Activated CD8-positive, alpha-beta memory T cell treated with anti-CD3 and anti-CD28 coated beads for 1 hour (primary cell): Measurements from ENCODE around the gene SLC44A1.
A peak's percentile ranks its signal among the peaks of the same experiment; 100 is the strongest.

Experiments used
- DNase-seq, 2 donors: peaks; one replicate each; pipeline ENCODE4 v3.0.0-alpha.2; 2020; ENCODE audit warnings: low read depth in 1 of 2; ENCODE audit errors: extremely low read depth in 1 of 2

The SLC44A1 gene

GRCh38 chr9:105244003-105244733, at the start of gene SLC44A1:
TSS of gene SLC44A1 (plus strand) at chr9:105244651. CDS start at chr9:105244869, 218 bp downstream.
- DNase-seq, result peak; percentile 61 to 86

DNA sequence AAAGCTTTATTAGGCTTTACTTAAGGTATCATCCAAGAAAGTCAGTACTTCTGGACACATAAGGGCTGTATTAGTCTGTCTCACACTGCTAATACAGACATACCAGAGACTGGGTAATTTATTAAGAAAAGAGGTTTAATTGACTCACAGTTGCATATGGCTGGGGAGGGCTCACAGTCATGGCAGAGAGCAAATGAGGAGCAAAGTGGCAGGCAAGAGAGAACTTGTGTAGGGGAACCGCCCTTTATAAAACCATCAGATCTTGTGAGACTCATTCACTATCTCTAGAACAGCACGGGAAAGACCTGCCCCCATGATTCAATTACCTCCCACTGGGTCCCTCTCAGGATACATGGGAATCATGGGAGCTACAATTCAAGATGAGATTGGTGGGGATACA, 49.2 kb upstream of the SLC44A1 start:
- no peak for DNase-seq

GRCh38 chr9:105198023-105198422, 46.4 kb upstream of the SLC44A1 start:
- DNase-seq, result no peak

DNA sequence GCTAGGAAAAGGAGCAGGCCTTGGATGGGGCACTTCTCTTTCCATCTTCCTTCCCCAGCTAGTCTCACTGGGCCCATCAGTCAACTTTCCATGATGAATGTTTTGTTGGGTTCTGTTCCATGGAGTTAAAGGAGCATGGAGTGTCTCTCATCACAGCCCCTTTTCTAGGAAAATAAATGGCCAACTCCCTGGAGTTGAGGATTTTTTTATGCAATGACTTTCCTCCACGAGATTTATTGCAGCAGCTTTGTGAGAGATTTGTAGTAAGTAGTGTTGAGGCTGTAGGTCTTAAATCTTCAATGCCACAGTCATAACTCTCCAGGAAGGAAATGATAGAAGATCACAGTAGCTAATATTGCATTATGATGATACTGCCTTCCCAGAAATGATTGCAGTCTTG, 45.6 kb upstream of the SLC44A1 start:
- no peak for DNase-seq

GRCh38 chr9:105204416-105204815, 40.0 kb upstream of the SLC44A1 start:
- DNase-seq, result no peak

DNA sequence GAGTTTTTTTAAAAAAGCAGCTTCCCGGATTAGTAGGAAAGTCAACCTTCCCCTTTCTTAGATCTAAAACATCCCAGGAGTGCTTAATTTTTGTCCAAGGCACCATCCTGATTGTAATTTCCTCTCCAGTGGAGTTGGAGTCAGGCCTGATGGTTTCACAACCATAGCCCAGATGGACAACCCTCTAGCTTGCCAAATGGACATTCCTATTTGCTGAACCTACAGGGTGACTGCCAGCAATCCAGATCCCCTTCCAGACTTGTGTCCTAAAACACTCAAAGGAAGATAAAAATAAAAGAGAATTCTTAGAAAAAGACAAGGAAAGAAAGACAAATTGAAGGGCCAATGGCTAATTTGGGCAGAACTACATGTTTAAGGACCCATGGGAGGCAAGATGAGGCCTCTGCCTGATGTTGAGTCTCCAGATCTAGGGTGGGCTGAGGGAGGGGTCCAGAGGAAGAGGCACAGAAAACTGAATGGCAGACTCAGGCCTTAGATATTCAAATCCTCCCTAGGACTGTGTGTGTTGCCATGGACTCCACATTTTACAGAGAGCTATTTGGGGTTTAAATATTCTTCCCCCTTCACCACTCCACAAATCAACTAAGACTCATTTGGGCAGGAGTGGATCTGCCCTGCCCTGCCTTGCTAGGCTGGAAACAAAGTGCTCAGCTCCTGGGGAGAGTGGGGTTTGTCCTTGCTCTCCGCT, 38.5 kb upstream of the SLC44A1 start:
- DNase-seq, result no peak

- no peak for DNase-seq
Measured at GRCh38 chr9:105206496-105206820, 38.0 kb upstream of the SLC44A1 start.

GRCh38 chr9:105206821-105207699, 37.4 kb upstream of the SLC44A1 start:
- DNase-seq, result no peak

GRCh38 chr9:105216440-105217178, 27.8 kb upstream of the SLC44A1 start:
- no peak for DNase-seq

DNA sequence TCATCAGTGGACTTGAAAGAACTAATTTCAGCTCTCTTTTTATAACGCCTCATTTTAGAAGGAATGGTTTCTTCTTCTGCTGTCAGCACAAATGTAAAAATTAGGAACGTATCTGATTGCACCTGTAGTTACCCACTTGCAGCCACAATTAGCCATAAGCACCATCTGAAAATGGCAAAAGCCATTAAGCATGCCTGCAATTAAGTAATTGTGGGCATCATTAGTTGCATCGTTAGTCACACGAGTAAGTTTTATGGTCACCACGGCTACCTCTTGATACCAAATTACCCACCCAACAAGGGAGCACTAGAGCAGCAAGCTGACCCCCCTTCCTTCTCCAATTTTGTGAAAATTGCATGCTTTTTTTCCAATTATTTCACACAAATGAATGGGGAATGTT, 25.8 kb upstream of the SLC44A1 start:
- no peak for DNase-seq

- no peak for DNase-seq
Measured at GRCh38 chr9:105219291-105219805, 25.1 kb upstream of the SLC44A1 start.

GRCh38 chr9:105220451-105220850, 24.0 kb upstream of the SLC44A1 start:
- no peak for DNase-seq

GRCh38 chr9:105223544-105224140, 20.8 kb upstream of the SLC44A1 start:
- no peak for DNase-seq

- DNase-seq, result no peak
Measured at GRCh38 chr9:105226055-105226454, 18.4 kb upstream of the SLC44A1 start.

DNA sequence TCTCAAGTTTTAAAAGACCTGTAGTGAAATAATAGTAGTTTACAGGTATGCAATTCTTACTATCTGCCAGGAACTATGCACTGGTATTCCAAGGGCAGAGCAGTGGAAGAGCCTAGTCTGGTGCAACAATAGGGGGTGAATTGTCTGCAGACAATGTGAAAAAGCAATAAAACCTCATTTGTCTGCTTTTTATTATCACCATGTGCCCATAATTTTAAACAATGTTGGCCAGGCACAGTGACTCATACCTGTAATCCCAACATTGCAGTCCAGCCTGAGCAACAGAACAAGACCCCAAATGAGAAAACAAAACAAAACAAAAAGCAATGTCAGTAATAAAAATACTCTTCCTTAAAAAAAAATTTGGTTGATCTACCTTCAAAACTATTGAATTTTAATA, 12.2 kb upstream of the SLC44A1 start:
- DNase-seq, result no peak

DNA sequence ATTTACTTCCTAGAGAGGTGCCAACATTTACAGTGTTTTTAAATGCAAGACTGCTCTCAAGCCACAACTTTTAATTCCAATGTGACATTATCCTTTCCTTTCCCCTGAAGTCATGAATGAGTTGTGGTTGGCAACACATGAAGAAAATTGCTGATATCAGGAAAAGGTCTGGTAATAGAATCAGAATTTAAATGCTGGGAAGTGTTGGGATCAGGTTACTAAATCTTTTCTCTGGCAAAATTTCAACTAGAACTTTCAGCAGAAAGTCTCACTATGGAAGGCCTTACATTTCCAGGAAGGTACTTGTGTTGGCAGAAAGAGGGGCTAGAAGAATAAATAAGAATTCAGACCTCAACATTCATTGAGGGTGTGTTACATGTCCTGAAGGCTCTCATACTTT, 10.6 kb upstream of the SLC44A1 start:
- no peak for DNase-seq

GRCh38 chr9:105236261-105236660, 8.2 kb upstream of the SLC44A1 start:
- no peak for DNase-seq

DNA sequence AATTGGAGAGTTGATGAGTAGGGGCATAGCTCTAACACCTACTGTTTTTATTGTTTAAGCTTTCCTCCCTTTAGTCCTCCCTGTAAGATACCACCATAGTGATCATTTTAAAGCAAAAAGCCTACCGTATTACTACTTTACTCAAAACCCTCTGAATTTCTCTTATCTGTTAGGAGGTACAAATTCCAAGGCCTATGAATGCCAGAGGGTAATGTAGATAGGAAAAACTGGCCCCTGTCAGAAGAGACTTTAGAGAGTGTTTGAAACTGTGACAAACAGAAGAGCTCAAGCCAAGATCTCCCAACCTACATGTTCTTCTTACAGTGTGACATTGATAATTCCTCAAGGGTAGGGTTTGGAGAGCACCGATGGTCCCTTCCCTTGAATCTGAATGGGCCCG, 7.2 kb upstream of the SLC44A1 start:
- DNase-seq, result no peak

GRCh38 chr9:105238302-105238701, 6.1 kb upstream of the SLC44A1 start:
- no peak for DNase-seq

DNA sequence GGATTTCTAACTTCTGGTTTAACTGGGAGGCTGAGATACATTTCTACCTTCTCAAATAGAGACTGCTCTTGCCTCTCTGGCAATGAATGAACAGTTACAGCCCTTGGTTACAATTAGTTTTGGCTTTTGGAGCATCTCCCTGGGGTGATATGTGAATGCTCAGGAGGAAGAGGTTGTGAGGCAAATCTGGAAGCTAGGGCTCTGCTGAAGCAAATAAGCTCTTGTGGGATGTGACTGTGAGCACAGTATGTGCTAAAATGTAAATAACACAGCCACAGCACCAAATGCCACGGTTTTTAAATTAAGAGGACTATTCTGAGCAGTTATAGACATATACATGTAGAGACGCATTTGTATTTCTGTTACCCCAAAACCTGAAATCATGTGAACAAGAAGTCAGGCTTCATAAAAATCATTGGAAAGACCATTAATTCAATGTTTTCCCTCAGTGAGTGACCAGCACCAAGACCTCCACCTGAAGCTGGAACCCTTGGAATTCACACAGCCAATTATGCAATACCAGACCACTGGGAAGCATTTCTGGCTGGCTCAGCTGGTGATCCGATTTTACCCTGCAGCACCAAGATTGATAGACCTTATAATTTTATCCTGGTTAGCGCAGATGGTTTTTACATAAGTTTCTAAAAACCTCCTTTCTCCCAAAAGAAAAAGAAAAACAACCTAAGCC, 3.0 kb upstream of the SLC44A1 start:
- DNase-seq, result no peak
